Mesodermal cell (in vitro differentiated cells): ENCODE measurements around the gene SBSN.

Source experiments
- H3K27ac ChIP-seq: 2 replicates; pipeline ENCODE4 v1.7.0; 2013; ENCODE audit warnings: mild to moderate bottlenecking, low read depth, low read length, moderate library complexity; ENCODE audit not compliant: severe bottlenecking
- H3K36me3 ChIP-seq: 2 replicates; pipeline ENCODE4 v1.7.1; 2013; ENCODE audit warnings: mild to moderate bottlenecking, low read length, moderate library complexity; ENCODE audit not compliant: control insufficient read depth, insufficient read depth
- H3K4me1 ChIP-seq: one replicate; pipeline ENCODE4 v1.7.1; 2013; ENCODE audit warnings: mild to moderate bottlenecking, low read length; ENCODE audit not compliant: insufficient read depth, control insufficient read depth, poor library complexity, severe bottlenecking
- H3K4me3 ChIP-seq: 2 replicates; pipeline ENCODE4 v1.7.0; 2013; ENCODE audit warnings: low read length, control low read depth, mild to moderate bottlenecking; ENCODE audit not compliant: insufficient read depth, poor library complexity, severe bottlenecking; ENCODE audit errors: extremely low read depth
- H3K9me3 ChIP-seq: 2 replicates; pipeline ENCODE4 v1.7.1; 2013; ENCODE audit warnings: mild to moderate bottlenecking, low read length, moderate library complexity; ENCODE audit not compliant: control insufficient read depth
- WGBS, 2 experiments: methylation state at CpG; one replicate each; pipeline ENCODE4 v1.1.5; 2013; ENCODE audit warnings: missing lambda C conversion rate in 2 of 2; ENCODE audit not compliant: insufficient coverage in 2 of 2; 5-methylcytosine and 5-hydroxymethylcytosine counted together

Gene SBSN

GRCh38 chr19:35501684-35502083, 26.4 kb downstream of the SBSN start:
- 94 to 96% methylated on average over 4 to 9 of the region's 15 CpGs for WGBS, 2 experiments
- Histone ChIP-seq H3K27ac (no peak overlapping the region), H3K9me3 (no peaks in the 10 kb centered on the region), H3K4me1 (peaks cover 3% of the 10 kb centered on the region), H3K36me3 (no peaks in the 10 kb centered on the region), H3K4me3 (no peak overlapping the region)

- Histone ChIP-seq H3K27ac (no peak overlapping the region), H3K4me3 (no peak overlapping the region), H3K9me3 (no peaks in the 10 kb centered on the region), H3K4me1 (peaks cover 3% of the 10 kb centered on the region), H3K36me3 (no peaks in the 10 kb centered on the region)
- 96 to 98% methylated on average over 6 to 7 of the region's 10 CpGs for WGBS, 2 experiments
Measured at GRCh38 chr19:35500611-35501010, 27.5 kb downstream of the SBSN start.

- Histone ChIP-seq H3K4me1 (peaks cover 3% of the 10 kb centered on the region), H3K36me3 (no peaks in the 10 kb centered on the region), H3K4me3 (no peak overlapping the region), H3K9me3 (no peaks in the 10 kb centered on the region), H3K27ac (no peak overlapping the region)
- 88% methylated on average over 7 of the region's 9 CpGs for WGBS, 2 experiments
Measured at GRCh38 chr19:35498984-35499527, 29.1 kb downstream of the SBSN start.

- no peaks in the 10 kb centered on the region for H3K36me3 ChIP-seq
- WGBS, 2 experiments, result 100% methylated on average over 1 to 2 of the region's 3 CpGs
- H3K9me3 ChIP-seq, result no peaks in the 10 kb centered on the region
- peaks cover 3% of the 10 kb centered on the region for H3K4me1 ChIP-seq
- no peak overlapping the region for H3K4me3 ChIP-seq
- H3K27ac ChIP-seq, result no peak overlapping the region
Measured at GRCh38 chr19:35498220-35498619, 29.9 kb downstream of the SBSN start.

- WGBS, 2 experiments, result 85 to 90% methylated on average over 14 of the region's 14 CpGs
- Histone ChIP-seq H3K36me3 (no peaks in the 10 kb centered on the region), H3K27ac (no peak overlapping the region), H3K4me3 (no peak overlapping the region), H3K9me3 (no peaks in the 10 kb centered on the region), H3K4me1 (peaks cover 3% of the 10 kb centered on the region)
Measured at GRCh38 chr19:35497406-35497805, 30.7 kb downstream of the SBSN start.

- H3K4me3 ChIP-seq, result no peak overlapping the region
- H3K9me3 ChIP-seq, result no peaks in the 10 kb centered on the region
- no peaks in the 10 kb centered on the region for H3K4me1 ChIP-seq
- WGBS, 2 experiments, result 41 to 42% methylated on average over 19 to 24 of the region's 30 CpGs
- H3K27ac ChIP-seq, result no peak overlapping the region
- H3K36me3 ChIP-seq, result no peaks in the 10 kb centered on the region
Measured at GRCh38 chr19:35495107-35496064, 32.7 kb downstream of the SBSN start.

- Histone ChIP-seq H3K27ac (no peak overlapping the region), H3K9me3 (no peaks in the 10 kb centered on the region), H3K4me3 (no peak overlapping the region), H3K4me1 (no peaks in the 10 kb centered on the region), H3K36me3 (no peaks in the 10 kb centered on the region)
- WGBS, 2 experiments, result 95 to 100% methylated on average over 2 to 5 of the region's 9 CpGs
Measured at GRCh38 chr19:35493971-35494370, 34.1 kb downstream of the SBSN start.

GRCh38 chr19:35491836-35492360, 36.2 kb downstream of the SBSN start:
- H3K27ac ChIP-seq, result no peak overlapping the region
- H3K36me3 ChIP-seq, result no peaks in the 10 kb centered on the region
- H3K4me1 ChIP-seq, result no peaks in the 10 kb centered on the region
- no peak overlapping the region for H3K4me3 ChIP-seq
- H3K9me3 ChIP-seq, result no peaks in the 10 kb centered on the region
- 91 to 95% methylated on average over 9 of the region's 9 CpGs for WGBS, 2 experiments

- H3K4me3 ChIP-seq, result no peak within 1 kb of the TSS
Measured at GRCh38 chr19:35490364-35490763, 37.7 kb downstream of the SBSN start, which contains the start of gene KRTDAP. KRTDAP (minus strand) TSS chr19:35490464; CDS start chr19:35490442, 22 bp downstream.

GRCh38 chr19:35488677-35489076, 39.4 kb downstream of the SBSN start:
- Histone ChIP-seq H3K27ac (no peak overlapping the region), H3K36me3 (no peaks in the 10 kb centered on the region), H3K9me3 (no peaks in the 10 kb centered on the region), H3K4me1 (no peaks in the 10 kb centered on the region), H3K4me3 (no peak overlapping the region)
- WGBS, 2 experiments, result 85 to 87% methylated on average over 14 of the region's 16 CpGs

More at GRCh38 chr19:35490364-35490763, 37.7 kb downstream of the SBSN start, which contains the start of gene KRTDAP:
- Histone ChIP-seq H3K4me1 (no peaks in the 10 kb centered on the region), H3K27ac (no peak within 1 kb of the TSS), H3K9me3 (no peaks in the 10 kb centered on the region), H3K36me3 (no peaks in the 10 kb centered on the region)
- 80 to 84% methylated on average over 5 to 6 of the region's 9 CpGs for WGBS, 2 experiments
